SU-DHL-6 (cell line): ENCODE results near the gene UROC1.

Experiments
- CTCF ChIP-seq: fragments of 200-600 bp; sonication (generic); IDR thresholded peaks from one replicate; pipeline ENCODE4 v1.5.1; 2017; ENCODE audit warnings: antibody characterized with exemption, mild to moderate bottlenecking, low read length, moderate library complexity; ENCODE audit not compliant: insufficient read depth, poor library complexity, severe bottlenecking
- EZH2phosphoT487 ChIP-seq: fragments of 200-600 bp; sonication (generic), shearing (Covaris generic); conservative IDR thresholded peaks from 2 replicates; pipeline ENCODE4 v1.6.1; 2018; ENCODE audit warnings: mild to moderate bottlenecking, antibody characterized with exemption, low read length, moderate library complexity, mixed read lengths

- TF ChIP-seq CTCF (no peak), EZH2phosphoT487 (no peak)
These were observed 19.6 kb downstream of the UROC1 start for GRCh38 chr3:126497956-126498355.
